Choroid plexus epithelial cell (primary cell): ENCODE measurements around the gene TBCEL.
"Not testable (repeated sequence)": the region's sequence is repeated elsewhere in the genome, so short reads cannot be mapped to it uniquely, and the experiment has no call there.

Experiments
- DNase-seq: peaks from one replicate; pipeline ENCODE4 v3.0.0-alpha.2; 2010; ENCODE audit warnings: low read depth
- H3K4me3 ChIP-seq: 2 replicates; pipeline ENCODE4 v1.5.1; 2011; ENCODE audit warnings: low read depth, mild to moderate bottlenecking, control low read depth, low read length, moderate library complexity
- CTCF ChIP-seq: conservative IDR thresholded peaks from 2 replicates; pipeline ENCODE4 v1.5.1; 2011; ENCODE audit warnings: low read depth, mild to moderate bottlenecking, control low read depth, inconsistent platforms, low read length, moderate library complexity

TBCEL gene

GRCh38 chr11:121109916-121110586, 86.1 kb downstream of the TBCEL start:
- DNase-seq, result no peak
- no peak for TF ChIP-seq CTCF
- H3K4me3 ChIP-seq, result no peak overlapping the region

- DNase-seq, result no peak
- no peak for TF ChIP-seq CTCF
Observed at GRCh38 chr11:121110871-121111724, 87.2 kb downstream of the TBCEL start.

GRCh38 chr11:121112498-121113455, 88.9 kb downstream of the TBCEL start:
- peak; percentile 81 for DNase-seq
- TF ChIP-seq CTCF, result peak; percentile 74
- H3K4me3 ChIP-seq, result no peak overlapping the region

More at GRCh38 chr11:121110871-121111724, 87.2 kb downstream of the TBCEL start:
- H3K4me3 ChIP-seq, result no peak overlapping the region

- DNase-seq, result no peak
- H3K4me3 ChIP-seq, result no peak overlapping the region
- TF ChIP-seq CTCF, result no peak
Observed at GRCh38 chr11:121113611-121114010, 89.7 kb downstream of the TBCEL start.

- DNase-seq, H3K4me3 ChIP-seq: not testable (repeated sequence)
Observed at GRCh38 chr11:121115024-121115423, 91.1 kb downstream of the TBCEL start.

GRCh38 chr11:121117788-121118187, 93.9 kb downstream of the TBCEL start:
- H3K4me3 ChIP-seq, result no peak overlapping the region
- no peak for TF ChIP-seq CTCF
- no peak for DNase-seq

GRCh38 chr11:121119440-121119839, 95.5 kb downstream of the TBCEL start:
- TF ChIP-seq CTCF, result peak; percentile 11
- peak; percentile 6 for DNase-seq
- no peak overlapping the region for H3K4me3 ChIP-seq
